Loucy (cell line): ENCODE results near the gene AGTRAP.

Source experiments
- H2AFZ ChIP-seq: fragments of 200-600 bp; sonication (generic); 2 replicates; pipeline ENCODE4 v1.6.0; 2016; ENCODE audit warnings: antibody characterized with exemption, mild to moderate bottlenecking, low read length, moderate library complexity
- H3F3A ChIP-seq: fragments of 200-600 bp; 2 replicates; pipeline ENCODE4 v1.6.0; 2016; ENCODE audit warnings: antibody characterized with exemption, low read depth, mild to moderate bottlenecking
- H3K27me3 ChIP-seq: fragments of 200-600 bp; sonication (generic); 2 replicates; pipeline ENCODE4 v1.6.1; 2014; ENCODE audit warnings: low read length, mild to moderate bottlenecking; ENCODE audit not compliant: insufficient read depth, poor library complexity, severe bottlenecking
- H3K36me3 ChIP-seq: fragments of 200-600 bp; sonication (generic); 2 replicates; pipeline ENCODE4 v1.6.1; 2016; ENCODE audit warnings: low read length; ENCODE audit not compliant: insufficient read depth
- H3K4me1 ChIP-seq: fragments of 200-600 bp; sonication (generic); 2 replicates; pipeline ENCODE4 v1.5.1; 2014; ENCODE audit warnings: low read length, mild to moderate bottlenecking; ENCODE audit not compliant: insufficient read depth, poor library complexity, severe bottlenecking
- H3K4me2 ChIP-seq: fragments of 200-600 bp; sonication (generic); 2 replicates; pipeline ENCODE4 v1.6.0; 2014; ENCODE audit warnings: antibody characterized with exemption, low read length, low read depth, mild to moderate bottlenecking; ENCODE audit not compliant: poor library complexity, severe bottlenecking
- H3K4me3 ChIP-seq: fragments of 200-600 bp; sonication (generic); 2 replicates; pipeline ENCODE4 v1.5.1; 2014; ENCODE audit warnings: low read length, mild to moderate bottlenecking, mixed read lengths; ENCODE audit not compliant: poor library complexity, severe bottlenecking
- H3K79me2 ChIP-seq: fragments of 200-600 bp; sonication (generic); 2 replicates; pipeline ENCODE4 v1.6.1; 2014; ENCODE audit warnings: low read length; ENCODE audit not compliant: insufficient read depth
- H3K9ac ChIP-seq: fragments of 200-600 bp; sonication (generic); 2 replicates; pipeline ENCODE4 v1.6.0; 2014; ENCODE audit warnings: mild to moderate bottlenecking, low read depth, low read length, moderate library complexity; ENCODE audit not compliant: poor library complexity, severe bottlenecking
- H3K9me2 ChIP-seq: fragments of 200-600 bp; sonication (generic); replicated peaks from 2 replicates; pipeline ENCODE4 v1.6.1; 2016; ENCODE audit warnings: low read depth, low read length, mixed read lengths
- H3K9me3 ChIP-seq: fragments of 200-600 bp; sonication (generic); 2 replicates; pipeline ENCODE4 v1.6.1; 2014; ENCODE audit warnings: mild to moderate bottlenecking, antibody characterized with exemption, low read length, low read depth; ENCODE audit not compliant: insufficient read depth
- H4K20me1 ChIP-seq: fragments of 200-600 bp; sonication (generic); 2 replicates; pipeline ENCODE4 v1.6.0; 2014; ENCODE audit warnings: antibody characterized with exemption, low read length, mild to moderate bottlenecking; ENCODE audit not compliant: insufficient read depth, poor library complexity, severe bottlenecking
- EZH2phosphoT487 ChIP-seq: fragments of 200-600 bp; IDR thresholded peaks from 2 replicates; pipeline ENCODE4 v1.6.1; 2018; ENCODE audit warnings: antibody characterized with exemption, mild to moderate bottlenecking, moderate library complexity, borderline replicate concordance
- TF ChIP-seq, protein P1 (sequence below): fragments of 200-600 bp; sonication (generic); conservative IDR thresholded peaks from 2 replicates; pipeline ENCODE4 v1.5.1; 2014; ENCODE audit warnings: mild to moderate bottlenecking, antibody characterized with exemption, low read length

AGTRAP gene

DNA sequence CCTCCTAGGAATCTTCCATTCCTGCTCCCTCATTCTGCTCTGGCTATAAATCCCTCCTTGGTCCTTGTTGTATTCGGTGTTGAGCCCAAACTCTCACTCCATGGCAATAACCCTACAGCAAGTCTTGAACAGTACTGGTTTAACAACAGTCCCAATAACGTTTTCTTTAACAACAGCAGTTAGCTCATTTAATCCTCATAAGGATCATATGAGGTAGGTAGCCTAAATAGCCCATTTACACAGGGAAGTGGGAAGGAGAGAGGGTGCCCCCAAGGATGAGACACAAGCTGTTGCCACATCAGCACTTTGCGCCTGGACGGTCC, 444 bp upstream of the AGTRAP start:
- H3K27me3 ChIP-seq: no peaks in the 10 kb centered on the region
- TF ChIP-seq, protein P1, sequence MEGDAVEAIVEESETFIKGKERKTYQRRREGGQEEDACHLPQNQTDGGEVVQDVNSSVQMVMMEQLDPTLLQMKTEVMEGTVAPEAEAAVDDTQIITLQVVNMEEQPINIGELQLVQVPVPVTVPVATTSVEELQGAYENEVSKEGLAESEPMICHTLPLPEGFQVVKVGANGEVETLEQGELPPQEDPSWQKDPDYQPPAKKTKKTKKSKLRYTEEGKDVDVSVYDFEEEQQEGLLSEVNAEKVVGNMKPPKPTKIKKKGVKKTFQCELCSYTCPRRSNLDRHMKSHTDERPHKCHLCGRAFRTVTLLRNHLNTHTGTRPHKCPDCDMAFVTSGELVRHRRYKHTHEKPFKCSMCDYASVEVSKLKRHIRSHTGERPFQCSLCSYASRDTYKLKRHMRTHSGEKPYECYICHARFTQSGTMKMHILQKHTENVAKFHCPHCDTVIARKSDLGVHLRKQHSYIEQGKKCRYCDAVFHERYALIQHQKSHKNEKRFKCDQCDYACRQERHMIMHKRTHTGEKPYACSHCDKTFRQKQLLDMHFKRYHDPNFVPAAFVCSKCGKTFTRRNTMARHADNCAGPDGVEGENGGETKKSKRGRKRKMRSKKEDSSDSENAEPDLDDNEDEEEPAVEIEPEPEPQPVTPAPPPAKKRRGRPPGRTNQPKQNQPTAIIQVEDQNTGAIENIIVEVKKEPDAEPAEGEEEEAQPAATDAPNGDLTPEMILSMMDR: no peak
- TF ChIP-seq EZH2phosphoT487: no peak
- no peaks in the 10 kb centered on the region for H3K9me3 ChIP-seq
- H3K4me3 ChIP-seq: peak overlapping the region; percentile 69
- no peaks in the 10 kb centered on the region for H3K36me3 ChIP-seq
- no peaks in the 10 kb centered on the region for H4K20me1 ChIP-seq
- peaks cover 70% of the 10 kb centered on the region for H3K4me1 ChIP-seq
- H3F3A ChIP-seq: peaks cover 6% of the 10 kb centered on the region; the same call in 1 of the 2 replicates
- H3K4me2 ChIP-seq: peak overlapping the region; percentile 89
- H3K9me2 ChIP-seq: no peaks in the 10 kb centered on the region
- H3K79me2 ChIP-seq: no peaks in the 10 kb centered on the region
- no peak overlapping the region for H2AFZ ChIP-seq
- H3K9ac ChIP-seq: peak overlapping the region; percentile 81

DNA sequence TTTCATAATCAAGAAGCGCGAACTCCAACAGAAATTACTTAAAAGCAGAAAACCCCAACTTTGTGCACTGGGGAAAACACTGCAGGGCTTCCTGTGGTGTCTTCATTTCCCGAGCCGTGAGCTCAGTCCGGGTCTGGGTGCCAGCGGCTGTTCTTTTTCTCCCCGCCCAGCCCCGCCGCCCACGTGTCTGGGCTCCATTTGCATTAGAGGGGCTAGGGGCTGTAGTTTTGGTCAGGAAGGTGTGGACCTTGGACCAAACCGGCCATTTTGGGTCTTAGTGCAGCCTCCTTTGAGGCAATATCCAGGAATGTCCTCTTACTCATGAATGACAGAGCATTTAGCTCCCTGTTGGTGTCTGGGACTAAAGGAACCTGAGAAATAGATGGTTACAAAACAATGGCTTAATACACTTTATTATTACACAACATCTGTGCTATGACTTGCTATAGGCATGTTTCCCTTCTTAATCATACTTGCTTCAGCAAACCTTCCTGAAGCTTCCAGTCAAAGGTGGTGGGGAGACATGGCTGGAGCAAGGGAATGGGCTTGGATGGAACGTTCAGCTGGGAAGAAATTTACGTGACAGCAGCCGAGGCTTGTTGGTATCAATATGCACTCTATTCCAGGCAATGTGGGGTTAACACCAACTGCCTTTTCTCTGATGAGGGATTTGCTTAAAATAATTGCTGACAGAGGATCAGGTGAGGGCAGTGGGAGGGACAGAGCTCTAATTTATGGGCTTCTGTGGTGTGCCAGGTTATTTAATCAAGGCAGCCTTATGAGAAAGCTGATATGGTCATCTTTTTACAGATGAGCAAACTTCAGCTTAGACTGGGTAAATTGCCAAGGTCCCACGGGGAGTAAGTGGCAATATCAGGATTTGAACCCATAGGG, 1.1 kb downstream of the AGTRAP start:
- H3K9me2 ChIP-seq: no peaks in the 10 kb centered on the region
- peaks cover 70% of the 10 kb centered on the region for H3K4me1 ChIP-seq
- H3F3A ChIP-seq: peaks cover 8% of the 10 kb centered on the region; the same call in 1 of the 2 replicates
- H3K9ac ChIP-seq: peak overlapping the region; percentile 81
- no peaks in the 10 kb centered on the region for H3K36me3 ChIP-seq
- no peaks in the 10 kb centered on the region for H3K27me3 ChIP-seq
- no peaks in the 10 kb centered on the region for H3K9me3 ChIP-seq
- peak overlapping the region; percentile 69 for H2AFZ ChIP-seq
- H4K20me1 ChIP-seq: no peaks in the 10 kb centered on the region
- no peaks in the 10 kb centered on the region for H3K79me2 ChIP-seq
- TF ChIP-seq EZH2phosphoT487: no peak
- TF ChIP-seq, protein P1: no peak
- H3K4me2 ChIP-seq: peak overlapping the region; percentile 89
- H3K4me3 ChIP-seq: peak overlapping the region; percentile 69

DNA sequence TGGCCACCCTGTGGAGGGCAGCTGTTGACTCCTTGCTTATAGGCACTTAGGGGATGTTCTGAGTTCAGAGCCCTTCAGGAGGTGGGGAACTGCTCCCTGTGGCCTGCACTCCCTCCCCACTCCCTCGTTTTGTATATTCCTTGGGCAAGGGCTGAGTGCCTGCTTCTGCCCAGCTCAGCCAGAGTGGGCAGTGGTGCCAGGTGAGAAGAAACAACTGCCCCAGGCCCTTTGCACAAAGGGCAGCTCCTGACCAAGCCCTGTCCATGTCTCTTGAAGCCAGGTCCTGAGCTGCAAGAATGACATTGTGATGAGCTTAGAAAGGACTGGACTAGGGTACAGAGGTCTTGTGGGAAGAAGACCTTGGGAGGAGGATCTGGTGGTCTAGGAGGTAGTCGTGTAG, 2.2 kb downstream of the AGTRAP start:
- TF ChIP-seq, protein P1: no peak
- TF ChIP-seq EZH2phosphoT487: no peak
- peak overlapping the region; percentile 69 for H3K4me3 ChIP-seq
- H3K4me1 ChIP-seq: peaks cover 78% of the 10 kb centered on the region
- H3K4me2 ChIP-seq: peak overlapping the region; percentile 89
- H3K9me2 ChIP-seq: no peaks in the 10 kb centered on the region
- H3K36me3 ChIP-seq: no peaks in the 10 kb centered on the region
- H4K20me1 ChIP-seq: no peaks in the 10 kb centered on the region
- no peaks in the 10 kb centered on the region for H3K79me2 ChIP-seq
- H2AFZ ChIP-seq: no peak overlapping the region
- H3K9ac ChIP-seq: peak overlapping the region; percentile 81
- no peaks in the 10 kb centered on the region for H3K27me3 ChIP-seq
- peaks cover 8% of the 10 kb centered on the region; the same call in 1 of the 2 replicates for H3F3A ChIP-seq
- H3K9me3 ChIP-seq: no peaks in the 10 kb centered on the region
